Measurements from ENCODE around the gene HAUS1. TPM values are rescaled to one million over a fixed set of nuclear protein-coding genes. Genes with fewer than 3 reads are reported as not detected.

HAUS1 gene, protein sequence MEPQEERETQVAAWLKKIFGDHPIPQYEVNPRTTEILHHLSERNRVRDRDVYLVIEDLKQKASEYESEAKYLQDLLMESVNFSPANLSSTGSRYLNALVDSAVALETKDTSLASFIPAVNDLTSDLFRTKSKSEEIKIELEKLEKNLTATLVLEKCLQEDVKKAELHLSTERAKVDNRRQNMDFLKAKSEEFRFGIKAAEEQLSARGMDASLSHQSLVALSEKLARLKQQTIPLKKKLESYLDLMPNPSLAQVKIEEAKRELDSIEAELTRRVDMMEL
- 10 to 100 TPM; 17.0 to 43.6 (median 29.2) TPM for total RNA-seq

DNA sequence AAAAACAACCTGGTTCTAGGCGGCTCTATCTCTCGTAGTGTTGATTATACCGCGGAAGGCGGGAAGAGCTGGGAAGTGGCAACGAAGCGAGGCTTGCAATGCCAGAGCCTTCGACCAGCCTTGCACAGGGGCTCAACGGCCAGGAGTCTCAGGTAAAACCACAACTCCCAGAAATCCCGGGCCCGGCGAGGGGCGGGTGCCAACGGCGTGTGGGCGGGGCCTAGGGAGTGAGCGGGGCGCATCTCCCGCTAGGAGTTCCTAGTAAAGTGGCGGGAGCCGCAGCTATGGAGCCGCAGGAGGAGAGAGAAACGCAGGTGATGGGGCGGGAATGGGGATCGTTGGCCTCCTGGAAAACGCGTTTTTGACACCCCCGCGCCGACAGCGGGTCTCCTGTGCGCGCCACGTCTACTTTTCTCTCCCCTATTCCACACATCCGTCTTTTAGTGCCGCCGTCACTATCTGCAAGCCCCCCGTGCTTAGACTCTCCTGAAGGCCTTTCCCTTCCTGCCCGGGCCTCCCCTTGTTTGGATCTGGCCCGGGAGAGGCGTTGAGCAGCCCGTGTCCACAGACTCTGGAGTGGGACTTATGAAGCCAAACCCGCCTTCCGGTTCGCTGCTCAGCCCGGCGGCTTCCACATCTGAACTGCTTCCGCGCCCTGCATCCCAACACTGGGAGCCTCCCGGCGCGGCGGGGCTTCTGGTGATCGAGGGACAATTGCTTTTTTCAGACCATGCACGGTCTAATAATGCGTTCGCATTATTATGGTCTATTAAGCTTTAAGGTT is at the start of gene HAUS1:
Gene HAUS1, plus strand, starts transcription at position 258 of the 784 bp plus-strand sequence. Its CDS starts 27 bp downstream, at position 285.
- TF ChIP-seq EP300 (IDR thresholded peaks at IDR 0.05) (no peak), POLR2A (IDR thresholded peaks at IDR 0.05) (peak in 1 of 2 donors; percentile 12)
- Histone ChIP-seq H3K36me3 (peaks cover 3% of the 10 kb centered on the region), H3K4me3 (peak within 1 kb of the TSS; percentile 95), H3K27me3 (no peaks in the 10 kb centered on the region), H3K4me1 (peaks cover 17% of the 10 kb centered on the region), H3K27ac (peak within 1 kb of the TSS; percentile 89), H3K9me3 (no peaks in the 10 kb centered on the region)
- DNase-seq (ENCODE audit: low spot score in 2 of 2): peak; percentile 95
- WGBS: under 1% methylated on average over 56 of the region's 57 CpGs

DNA sequence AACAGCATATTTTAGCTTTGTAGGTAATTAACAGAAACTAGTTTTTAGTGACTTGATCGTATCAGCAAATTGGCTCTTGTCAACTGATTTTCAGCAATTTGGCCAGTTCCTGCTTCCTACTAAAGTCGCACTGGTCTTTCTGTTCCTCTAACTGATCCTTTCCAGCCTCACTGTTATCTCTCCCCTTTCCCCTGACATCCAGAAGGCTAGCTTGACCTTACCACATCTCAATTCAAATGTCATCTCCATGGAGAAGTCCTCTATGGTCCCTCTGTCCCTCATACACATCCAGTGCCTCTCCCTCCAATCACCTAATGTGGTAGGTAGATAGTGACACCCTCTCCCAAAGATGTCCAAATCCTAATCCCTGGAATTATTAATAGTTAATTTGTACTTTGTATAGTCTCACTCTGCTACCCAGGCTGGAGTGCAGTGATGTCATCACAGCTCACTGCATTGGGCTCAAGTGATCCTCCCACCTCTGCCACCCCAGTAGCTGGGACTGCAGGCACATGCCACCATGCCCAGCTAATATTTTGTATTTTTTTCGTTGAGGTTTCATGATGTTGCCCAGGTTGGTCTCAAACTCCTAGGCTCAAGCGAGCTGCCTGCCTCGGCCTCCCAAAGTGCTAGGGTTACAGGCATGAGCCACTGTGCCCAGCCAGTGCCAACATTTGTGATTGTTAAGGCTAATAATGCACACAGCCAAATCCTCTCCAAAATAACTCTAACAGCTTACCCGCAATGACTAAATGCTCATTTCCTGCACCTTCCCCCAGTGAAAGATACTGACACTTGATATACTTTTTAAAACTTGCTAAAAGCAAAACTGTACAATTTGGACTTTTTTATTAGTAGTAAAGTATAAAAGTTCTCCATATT is 49.0 kb upstream of the HAUS1 start:
- no peak for DNase-seq (ENCODE audit: low spot score in 2 of 2)
- no peaks in the 10 kb centered on the region for H3K27me3 ChIP-seq
- no peak overlapping the region for H3K4me3 ChIP-seq
- H3K9me3 ChIP-seq: no peaks in the 10 kb centered on the region
- H3K36me3 ChIP-seq: no peaks in the 10 kb centered on the region
- TF ChIP-seq EP300 (IDR thresholded peaks at IDR 0.05) (no peak), POLR2AphosphoS5 (IDR thresholded peaks at IDR 0.05) (no peak), POLR2A (IDR thresholded peaks at IDR 0.05) (no peak)
- TF ChIP-seq, protein P1, sequence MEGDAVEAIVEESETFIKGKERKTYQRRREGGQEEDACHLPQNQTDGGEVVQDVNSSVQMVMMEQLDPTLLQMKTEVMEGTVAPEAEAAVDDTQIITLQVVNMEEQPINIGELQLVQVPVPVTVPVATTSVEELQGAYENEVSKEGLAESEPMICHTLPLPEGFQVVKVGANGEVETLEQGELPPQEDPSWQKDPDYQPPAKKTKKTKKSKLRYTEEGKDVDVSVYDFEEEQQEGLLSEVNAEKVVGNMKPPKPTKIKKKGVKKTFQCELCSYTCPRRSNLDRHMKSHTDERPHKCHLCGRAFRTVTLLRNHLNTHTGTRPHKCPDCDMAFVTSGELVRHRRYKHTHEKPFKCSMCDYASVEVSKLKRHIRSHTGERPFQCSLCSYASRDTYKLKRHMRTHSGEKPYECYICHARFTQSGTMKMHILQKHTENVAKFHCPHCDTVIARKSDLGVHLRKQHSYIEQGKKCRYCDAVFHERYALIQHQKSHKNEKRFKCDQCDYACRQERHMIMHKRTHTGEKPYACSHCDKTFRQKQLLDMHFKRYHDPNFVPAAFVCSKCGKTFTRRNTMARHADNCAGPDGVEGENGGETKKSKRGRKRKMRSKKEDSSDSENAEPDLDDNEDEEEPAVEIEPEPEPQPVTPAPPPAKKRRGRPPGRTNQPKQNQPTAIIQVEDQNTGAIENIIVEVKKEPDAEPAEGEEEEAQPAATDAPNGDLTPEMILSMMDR (IDR thresholded peaks at IDR 0.05): no peak
- no peak overlapping the region for H3K27ac ChIP-seq
- WGBS: 86% methylated on average over 6 of the region's 6 CpGs
- peaks cover 8% of the 10 kb centered on the region for H3K4me1 ChIP-seq

DNA sequence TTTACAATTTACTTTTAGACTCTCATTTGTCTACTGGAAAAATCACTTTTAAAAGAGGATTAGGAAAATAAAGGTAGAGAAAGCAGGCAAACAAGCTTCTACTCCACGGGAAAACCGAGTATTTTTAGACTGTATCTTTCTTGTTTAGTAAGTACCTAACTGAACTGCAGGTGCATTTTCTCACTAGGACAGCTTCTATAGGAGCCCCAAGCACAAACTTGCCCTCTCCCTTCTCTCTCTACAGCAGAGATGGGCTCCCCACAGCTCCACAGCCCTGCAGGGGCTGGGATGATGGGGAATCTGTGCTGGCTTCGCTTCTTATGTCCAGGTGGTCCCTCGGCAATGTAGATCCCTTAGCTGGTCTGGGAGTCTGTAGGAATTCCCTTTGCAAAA is 48.4 kb upstream of the HAUS1 start:
- 78% methylated on average over 4 of the region's 4 CpGs for WGBS
- H3K9me3 ChIP-seq: no peaks in the 10 kb centered on the region
- H3K27me3 ChIP-seq: no peaks in the 10 kb centered on the region
- no peak overlapping the region for H3K4me3 ChIP-seq
- peaks cover 8% of the 10 kb centered on the region for H3K4me1 ChIP-seq
- no peak overlapping the region for H3K27ac ChIP-seq
- TF ChIP-seq EP300 (IDR thresholded peaks at IDR 0.05): no peak
- no peak for TF ChIP-seq POLR2A (IDR thresholded peaks at IDR 0.05)
- TF ChIP-seq, protein P1 (IDR thresholded peaks at IDR 0.05): no peak
- TF ChIP-seq POLR2AphosphoS5 (IDR thresholded peaks at IDR 0.05): no peak
- no peaks in the 10 kb centered on the region for H3K36me3 ChIP-seq
- no peak for DNase-seq (ENCODE audit: low spot score in 2 of 2)

DNA sequence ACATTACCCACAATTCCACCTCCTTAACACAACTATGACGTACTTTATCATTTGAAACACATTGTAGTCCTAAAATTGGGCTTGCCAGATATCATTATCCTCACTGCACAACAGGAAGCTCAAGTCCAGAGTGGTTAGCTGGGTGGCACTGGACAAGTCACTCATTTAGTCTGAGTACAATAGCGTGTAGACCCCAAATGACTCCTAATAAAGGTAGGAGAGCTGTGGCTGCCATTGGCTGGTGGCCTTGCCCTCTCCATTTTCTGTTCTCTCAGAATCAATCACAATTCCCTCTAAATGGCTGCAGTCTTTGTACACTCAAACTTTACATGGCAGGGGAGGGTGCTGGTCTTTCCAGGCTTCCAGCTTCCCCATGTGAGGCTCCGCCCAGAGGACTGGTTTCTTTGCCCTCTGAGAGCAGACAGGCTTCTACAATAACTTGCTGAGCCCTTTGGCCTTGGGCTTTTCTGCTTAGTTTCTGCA is 43.8 kb upstream of the HAUS1 start:
- H3K9me3 ChIP-seq: no peaks in the 10 kb centered on the region

DNA sequence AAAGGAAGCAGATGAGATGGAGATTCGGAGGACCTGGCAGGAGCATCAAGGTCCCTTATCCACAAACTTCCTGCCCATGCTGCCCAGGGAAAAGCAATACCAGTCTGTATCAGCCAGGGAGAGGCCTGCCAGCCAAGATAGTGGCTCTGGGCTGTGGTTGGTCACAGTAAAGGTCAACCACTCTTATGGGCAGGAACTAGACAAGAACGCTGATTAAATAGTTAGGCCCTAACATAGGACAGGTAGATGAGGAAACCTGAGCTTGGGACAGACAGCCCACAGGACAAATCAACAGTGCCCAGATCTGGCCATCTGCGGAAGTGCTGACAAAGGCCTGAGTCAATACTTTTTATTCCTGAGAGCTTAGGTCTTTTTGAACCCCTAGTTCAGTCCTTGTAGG is 42.8 kb upstream of the HAUS1 start:
- H3K36me3 ChIP-seq: no peaks in the 10 kb centered on the region
- no peaks in the 10 kb centered on the region for H3K27me3 ChIP-seq
- 87% methylated on average over 3 of the region's 3 CpGs for WGBS
- DNase-seq (ENCODE audit: low spot score in 2 of 2): no peak
- no peak overlapping the region for H3K4me3 ChIP-seq
- no peak for TF ChIP-seq POLR2AphosphoS5 (IDR thresholded peaks at IDR 0.05)
- TF ChIP-seq, protein P1 (IDR thresholded peaks at IDR 0.05): no peak
- TF ChIP-seq EP300 (IDR thresholded peaks at IDR 0.05): no peak
- TF ChIP-seq POLR2A (IDR thresholded peaks at IDR 0.05): no peak
- H3K9me3 ChIP-seq: no peaks in the 10 kb centered on the region
- no peaks in the 10 kb centered on the region for H3K4me1 ChIP-seq
- H3K27ac ChIP-seq: no peak overlapping the region

More for the DNA sequence above, 43.8 kb upstream of the HAUS1 start:
- DNase-seq (ENCODE audit: low spot score in 2 of 2): no peak
- H3K4me1 ChIP-seq: no peaks in the 10 kb centered on the region
- TF ChIP-seq EP300 (IDR thresholded peaks at IDR 0.05) (no peak), POLR2AphosphoS5 (IDR thresholded peaks at IDR 0.05) (no peak), POLR2A (IDR thresholded peaks at IDR 0.05) (no peak)
- TF ChIP-seq, protein P1 (IDR thresholded peaks at IDR 0.05): no peak
- H3K4me3 ChIP-seq: no peak overlapping the region
- no peaks in the 10 kb centered on the region for H3K27me3 ChIP-seq
- H3K36me3 ChIP-seq: no peaks in the 10 kb centered on the region
- 90% methylated on average over 3 of the region's 3 CpGs for WGBS
- no peak overlapping the region for H3K27ac ChIP-seq

All from suprapubic skin (tissue), 4 donors.